ENCODE data around the gene LIF. TPM values are rescaled to one million over a fixed set of nuclear protein-coding genes. Genes with fewer than 3 reads are reported as not detected.

The LIF gene
- total RNA-seq, 1 experiment from 2014 or later: 0.59 TPM

DNA sequence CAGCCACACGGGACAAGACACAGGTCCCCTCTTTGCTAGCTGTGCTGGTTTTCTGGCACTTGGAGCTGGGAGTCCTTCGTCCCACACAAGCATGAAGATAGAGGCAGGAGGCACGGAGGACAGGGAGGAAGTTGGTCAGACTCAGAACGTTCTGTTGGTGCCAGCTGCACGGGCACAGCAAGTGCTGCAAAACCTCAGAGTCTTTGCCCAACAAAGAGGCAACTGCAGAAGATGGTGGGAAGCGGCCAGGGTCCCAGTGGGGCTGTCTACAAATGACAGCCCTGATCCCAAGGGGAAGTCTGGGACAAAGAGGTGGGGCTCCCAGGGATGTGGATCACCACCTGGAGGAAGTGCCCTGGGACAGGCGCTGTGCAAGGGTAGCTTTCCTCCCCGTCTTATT is 29.5 kb upstream of the LIF start:
- no peak for DNase-seq
- Histone ChIP-seq H3K27me3 (ENCODE audit: control insufficient read depth, insufficient read depth, low read length) (no peaks in the 10 kb centered on the region), H3K36me3 (replicated peaks; ENCODE audit: control insufficient read depth, insufficient read depth, low read length) (no peaks in the 10 kb centered on the region), H3K4me3 (ENCODE audit: insufficient read depth, low read depth, low read length) (no peak overlapping the region)

GRCh38 chr22:30275625-30276024 is 29.1 kb upstream of the LIF start:
- Histone ChIP-seq H3K4me3 (ENCODE audit: insufficient read depth, low read depth, low read length) (no peak overlapping the region), H3K27me3 (ENCODE audit: control insufficient read depth, insufficient read depth, low read length) (no peaks in the 10 kb centered on the region), H3K36me3 (replicated peaks; ENCODE audit: control insufficient read depth, insufficient read depth, low read length) (no peaks in the 10 kb centered on the region)
- no peak for DNase-seq

DNA sequence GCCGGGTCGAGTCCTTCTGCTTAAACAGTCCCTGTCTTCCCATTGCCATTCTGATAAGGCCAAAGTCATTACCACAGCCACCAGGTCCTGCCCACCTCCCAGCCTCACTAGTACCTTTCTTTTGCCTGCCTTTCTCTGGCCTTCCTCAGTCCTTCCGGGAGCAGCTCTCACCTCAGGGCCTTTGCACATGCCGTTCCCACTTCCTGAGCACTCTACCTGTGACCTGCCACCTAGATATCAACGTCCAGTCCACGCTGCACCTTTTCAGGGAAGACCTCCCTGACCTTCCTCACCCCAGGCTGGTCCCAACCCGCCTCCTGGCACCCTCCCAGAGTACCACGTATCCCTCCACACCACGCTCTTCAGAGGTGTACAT is 27.9 kb upstream of the LIF start:
- no peaks in the 10 kb centered on the region for H3K36me3 ChIP-seq (replicated peaks; ENCODE audit: control insufficient read depth, insufficient read depth, low read length)
- no peak for DNase-seq
- no peak overlapping the region for H3K4me3 ChIP-seq (ENCODE audit: insufficient read depth, low read depth, low read length)
- no peaks in the 10 kb centered on the region for H3K27me3 ChIP-seq (ENCODE audit: control insufficient read depth, insufficient read depth, low read length)

DNA sequence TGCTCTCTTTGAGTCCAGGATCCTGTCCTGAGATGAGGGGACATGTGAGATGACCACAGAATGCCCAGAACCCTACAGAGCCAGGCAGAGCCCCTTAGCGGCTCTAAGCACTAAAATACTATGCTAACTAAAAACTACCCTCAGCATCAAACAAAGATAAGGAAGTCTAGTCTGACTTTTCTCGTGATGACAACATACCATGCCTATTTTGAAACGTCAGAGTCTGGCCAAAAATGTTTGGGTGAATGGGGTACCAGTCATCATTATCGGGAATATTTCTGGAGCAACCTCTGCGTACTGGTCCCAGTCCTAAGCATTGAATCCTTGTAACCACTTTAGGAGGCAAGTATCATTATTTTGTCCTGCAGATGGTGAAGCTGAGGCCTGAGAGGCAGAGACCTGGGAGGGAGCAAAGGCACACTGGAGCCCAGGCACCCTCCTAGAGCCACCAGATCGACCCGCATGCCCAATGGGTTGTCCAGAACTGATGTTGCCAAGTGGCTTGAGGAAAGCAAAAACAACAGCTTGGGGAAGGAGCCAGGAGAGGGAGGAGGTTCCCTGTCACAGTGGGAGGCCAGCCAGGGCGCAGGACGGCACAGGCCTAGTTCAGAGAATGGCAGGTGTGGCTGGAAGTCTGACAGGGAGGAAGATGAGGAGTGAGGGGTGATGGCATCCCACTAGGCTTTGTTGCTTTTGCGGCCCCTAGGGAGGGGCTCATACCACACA is 27.3 kb upstream of the LIF start:
- Histone ChIP-seq H3K4me3 (ENCODE audit: insufficient read depth, low read depth, low read length) (no peak overlapping the region), H3K27me3 (ENCODE audit: control insufficient read depth, insufficient read depth, low read length) (no peaks in the 10 kb centered on the region), H3K36me3 (replicated peaks; ENCODE audit: control insufficient read depth, insufficient read depth, low read length) (no peaks in the 10 kb centered on the region)
- DNase-seq: no peak

DNA sequence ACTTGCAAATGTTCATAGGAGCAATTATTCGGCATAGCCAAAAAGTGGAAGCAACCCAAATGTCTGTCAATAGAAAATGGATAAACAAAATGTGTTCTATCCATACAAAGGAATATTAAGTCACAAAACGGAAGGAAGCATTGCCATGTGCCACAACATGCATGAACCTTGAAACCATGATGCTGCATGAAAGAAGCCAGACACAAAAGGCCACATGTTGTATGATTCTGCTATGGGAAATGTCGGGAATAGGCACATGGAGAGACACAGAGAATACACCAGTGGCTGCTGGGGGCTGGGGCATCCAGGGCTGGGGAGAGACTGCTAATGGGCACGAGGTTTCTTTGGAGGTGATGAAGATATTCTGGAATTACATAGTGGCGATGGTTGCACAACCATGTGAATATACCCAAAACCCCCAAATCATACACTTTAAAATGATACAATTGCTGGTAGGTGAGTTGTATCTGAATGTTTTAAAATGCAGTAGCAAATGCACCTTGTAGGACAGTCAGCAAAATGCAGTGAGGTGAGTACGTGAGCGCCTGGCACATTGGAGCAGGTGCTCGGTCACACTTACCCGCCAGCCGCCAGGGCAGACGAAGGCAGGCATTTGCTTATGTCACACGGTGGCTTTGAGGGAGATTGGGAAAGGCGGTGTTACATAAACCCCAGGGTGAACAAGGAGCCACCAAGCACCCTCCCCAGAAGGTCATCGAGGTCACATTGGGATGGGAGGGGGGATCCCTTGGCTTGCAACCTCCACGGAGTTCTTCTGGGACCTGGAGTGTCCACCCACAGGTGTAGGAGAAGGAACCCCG is 26.4 kb upstream of the LIF start:
- no peak overlapping the region for H3K4me3 ChIP-seq (ENCODE audit: insufficient read depth, low read depth, low read length)
- no peaks in the 10 kb centered on the region for H3K27me3 ChIP-seq (ENCODE audit: control insufficient read depth, insufficient read depth, low read length)

DNA sequence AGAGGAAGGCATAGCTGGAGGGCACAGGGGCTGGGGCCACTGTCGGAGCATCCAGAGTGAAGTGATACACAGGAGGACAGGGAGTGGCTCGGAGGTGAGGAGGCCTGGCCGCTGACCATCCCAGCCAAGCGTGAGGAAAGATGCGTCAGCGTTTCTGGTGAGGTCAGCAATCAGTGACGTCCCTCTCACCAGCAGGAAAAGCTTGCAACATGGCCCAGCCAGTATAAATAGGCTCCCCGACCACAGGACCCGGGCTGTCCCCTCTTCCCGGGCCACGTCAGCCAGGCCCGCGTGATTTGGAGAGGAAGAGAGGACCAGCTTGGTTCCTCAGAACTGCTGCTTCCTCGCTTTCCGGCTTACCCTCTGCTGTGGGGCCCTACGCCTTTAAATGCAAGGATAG is 24.3 kb upstream of the LIF start:
- no peak overlapping the region for H3K4me3 ChIP-seq (ENCODE audit: insufficient read depth, low read depth, low read length)
- H3K27me3 ChIP-seq (ENCODE audit: control insufficient read depth, insufficient read depth, low read length): no peaks in the 10 kb centered on the region
- DNase-seq: no peak
- H3K36me3 ChIP-seq (replicated peaks; ENCODE audit: control insufficient read depth, insufficient read depth, low read length): no peaks in the 10 kb centered on the region

More for the DNA sequence above, 26.4 kb upstream of the LIF start:
- no peaks in the 10 kb centered on the region for H3K36me3 ChIP-seq (replicated peaks; ENCODE audit: control insufficient read depth, insufficient read depth, low read length)
- DNase-seq: no peak

GRCh38 chr22:30268331-30268730 is 21.8 kb upstream of the LIF start:
- no peak overlapping the region for H3K4me3 ChIP-seq (ENCODE audit: insufficient read depth, low read depth, low read length)
- no peaks in the 10 kb centered on the region for H3K36me3 ChIP-seq (replicated peaks; ENCODE audit: control insufficient read depth, insufficient read depth, low read length)
- DNase-seq: no peak
- H3K27me3 ChIP-seq (ENCODE audit: control insufficient read depth, insufficient read depth, low read length): peaks cover 3% of the 10 kb centered on the region

DNA sequence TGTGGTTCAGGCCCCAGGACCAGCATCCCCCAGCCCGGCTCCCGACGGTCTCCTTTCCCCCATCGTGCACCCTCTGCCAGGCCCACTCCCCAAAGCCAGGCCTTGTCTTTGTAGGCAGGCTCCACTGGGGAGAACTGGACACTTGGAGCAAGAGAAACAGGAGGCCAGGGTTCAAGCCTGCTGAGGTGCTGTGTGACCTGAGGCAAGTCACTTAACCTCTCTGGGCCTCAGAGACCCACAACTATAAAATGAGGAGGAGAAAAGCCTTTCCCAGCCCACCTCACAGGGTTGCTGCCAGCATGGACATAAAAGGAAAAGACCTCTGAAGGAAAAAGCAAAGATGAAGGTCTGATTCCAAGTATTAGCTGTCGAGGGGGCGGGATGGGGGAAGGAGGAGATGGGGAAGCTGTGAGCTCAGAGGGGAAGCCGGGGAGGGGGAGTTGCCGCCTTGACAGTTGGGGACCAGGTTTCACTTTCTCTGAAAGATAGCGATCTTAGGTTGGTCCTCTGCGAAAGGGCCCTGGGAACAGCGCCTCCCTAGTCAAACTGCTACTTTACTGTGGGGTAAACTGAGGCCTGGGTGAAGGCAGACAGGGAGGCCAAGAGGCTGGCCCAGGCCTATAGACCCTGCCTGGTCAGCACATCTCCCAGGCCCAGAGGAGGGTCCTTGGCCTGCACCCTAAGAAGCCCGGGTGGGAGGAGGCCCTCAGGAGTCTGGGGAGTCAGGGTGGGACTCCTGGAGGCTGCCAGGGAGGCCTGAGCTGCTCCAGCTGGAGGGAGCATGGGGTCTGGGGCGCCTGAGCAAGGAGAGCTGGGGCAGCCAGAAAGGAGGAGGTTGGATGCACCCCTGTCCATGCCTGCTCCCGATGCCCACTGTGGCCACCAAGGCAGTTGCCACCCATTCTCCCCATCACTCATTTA is 21.1 kb upstream of the LIF start:
- H3K36me3 ChIP-seq (replicated peaks; ENCODE audit: control insufficient read depth, insufficient read depth, low read length): no peaks in the 10 kb centered on the region
- H3K27me3 ChIP-seq (ENCODE audit: control insufficient read depth, insufficient read depth, low read length): peaks cover 3% of the 10 kb centered on the region
- DNase-seq: no peak
- H3K4me3 ChIP-seq (ENCODE audit: insufficient read depth, low read depth, low read length): no peak overlapping the region

GRCh38 chr22:30266445-30267381 is 20.2 kb upstream of the LIF start, which contains the start of gene OSM:
OSM (minus strand) TSS chr22:30266851; CDS start chr22:30266799, 52 bp downstream.
- peaks cover 3% of the 10 kb centered on the region for H3K27me3 ChIP-seq (ENCODE audit: control insufficient read depth, insufficient read depth, low read length)
- no peak for DNase-seq
- no peak within 1 kb of the TSS for H3K4me3 ChIP-seq (ENCODE audit: insufficient read depth, low read depth, low read length)
- no peaks in the 10 kb centered on the region for H3K36me3 ChIP-seq (replicated peaks; ENCODE audit: control insufficient read depth, insufficient read depth, low read length)

DNA sequence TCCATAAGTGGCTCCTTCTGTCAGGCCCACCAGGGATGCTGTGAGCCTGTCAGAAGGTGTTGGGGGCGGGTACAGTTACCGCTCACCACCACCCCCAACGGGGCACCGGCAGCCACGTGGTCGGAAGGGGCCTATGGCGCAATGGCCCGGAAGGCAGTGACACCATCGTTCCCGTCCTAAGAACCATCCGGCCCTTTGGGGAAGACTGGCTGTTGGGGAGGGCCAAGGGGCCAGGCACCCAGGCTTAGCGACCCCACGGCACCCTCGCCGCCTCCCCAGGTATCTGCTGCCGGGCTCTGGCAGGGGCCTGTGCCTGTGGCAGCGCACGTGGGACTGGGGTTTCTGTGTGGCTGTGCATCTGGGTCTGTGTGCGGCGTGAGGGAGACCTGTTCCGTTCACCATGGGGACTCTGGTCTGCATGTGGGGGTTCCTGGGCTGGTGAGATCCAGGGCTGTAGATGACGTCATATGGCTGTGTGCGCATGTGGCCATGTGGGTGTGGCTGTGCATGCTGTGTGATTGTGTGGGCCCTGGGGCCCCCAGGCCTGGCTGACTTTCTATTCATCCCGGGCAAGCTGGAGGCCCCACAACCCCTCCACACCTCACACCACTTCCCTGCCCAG is 19.4 kb upstream of the LIF start:
- no peaks in the 10 kb centered on the region for H3K36me3 ChIP-seq (replicated peaks; ENCODE audit: control insufficient read depth, insufficient read depth, low read length)
- H3K4me3 ChIP-seq (ENCODE audit: insufficient read depth, low read depth, low read length): no peak overlapping the region
- DNase-seq: peak; percentile 66
- H3K27me3 ChIP-seq (ENCODE audit: control insufficient read depth, insufficient read depth, low read length): peaks cover 3% of the 10 kb centered on the region

DNA sequence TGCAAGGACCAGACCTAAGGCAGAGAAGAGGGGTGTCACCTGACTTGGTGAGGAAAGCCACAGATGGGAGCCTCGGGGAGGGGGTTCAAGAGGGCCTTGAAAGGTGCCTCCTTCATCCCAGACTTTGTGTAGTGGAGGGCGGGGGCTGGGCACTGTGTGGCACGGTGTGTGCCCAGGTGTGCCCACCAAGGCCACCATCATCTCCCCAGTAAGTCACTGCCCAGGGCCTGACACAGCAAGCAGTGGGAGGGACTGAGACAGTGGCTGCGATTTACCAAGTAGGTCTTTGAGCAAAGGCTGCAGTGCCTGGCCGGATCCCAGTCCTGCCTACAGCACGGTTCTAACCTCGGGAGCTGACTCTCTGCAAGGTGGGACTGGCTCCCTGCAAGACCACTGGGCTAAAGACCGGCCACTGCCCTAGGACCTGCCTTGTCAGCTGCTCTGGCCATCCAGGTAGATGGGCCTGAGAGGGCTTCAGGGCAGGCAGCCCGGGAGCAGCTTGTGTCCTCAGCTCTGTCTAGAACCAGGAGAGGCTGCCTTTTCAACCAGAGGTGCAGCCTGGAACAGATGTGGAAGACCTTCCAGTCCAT is 18.7 kb upstream of the LIF start:
- H3K27me3 ChIP-seq (ENCODE audit: control insufficient read depth, insufficient read depth, low read length): peaks cover 3% of the 10 kb centered on the region
- H3K4me3 ChIP-seq (ENCODE audit: insufficient read depth, low read depth, low read length): no peak overlapping the region
- no peak for DNase-seq
- H3K36me3 ChIP-seq (replicated peaks; ENCODE audit: control insufficient read depth, insufficient read depth, low read length): no peaks in the 10 kb centered on the region

GRCh38 chr22:30263883-30264282 is 17.3 kb upstream of the LIF start:
- peak; percentile 54 for DNase-seq
- H3K27me3 ChIP-seq (ENCODE audit: control insufficient read depth, insufficient read depth, low read length): peaks cover 3% of the 10 kb centered on the region
- H3K36me3 ChIP-seq (replicated peaks; ENCODE audit: control insufficient read depth, insufficient read depth, low read length): no peaks in the 10 kb centered on the region
- no peak overlapping the region for H3K4me3 ChIP-seq (ENCODE audit: insufficient read depth, low read depth, low read length)
